ENCODE data around the gene NTNG2.

GRCh38 chr9:132166599-132166998 lies 4.7 kb downstream of the NTNG2 start:
- TF ChIP-seq GATA2 (IDR thresholded peaks at IDR 0.05; ENCODE audit: low read depth, low read length) (no peak), GATA3 (IDR thresholded peaks at IDR 0.05; ENCODE audit: low read depth, low read length) (no peak)
